Sigmoid colon (tissue), 4 donors: ENCODE data around the gene GPRC5B.

Source experiments
- EP300 ChIP-seq, 4 donors: sonication (generic); formaldehyde crosslinking; IDR thresholded peaks; one replicate each; pipeline ENCODE4 v1.6.1; 2017; ENCODE audit warnings: antibody characterized with exemption in 4 of 4
- TF ChIP-seq, protein P1 (sequence below), 4 experiments: fragments of 450-650 bp in 3 of 4; fragments of 200-600 bp in 1 of 4; IDR thresholded peaks; one replicate each; pipeline ENCODE4 v1.5.1; 2016 to 2019; ENCODE audit warnings: antibody characterized with exemption in 4 of 4, mild to moderate bottlenecking in 3 of 4, moderate library complexity in 2 of 4

DNA sequence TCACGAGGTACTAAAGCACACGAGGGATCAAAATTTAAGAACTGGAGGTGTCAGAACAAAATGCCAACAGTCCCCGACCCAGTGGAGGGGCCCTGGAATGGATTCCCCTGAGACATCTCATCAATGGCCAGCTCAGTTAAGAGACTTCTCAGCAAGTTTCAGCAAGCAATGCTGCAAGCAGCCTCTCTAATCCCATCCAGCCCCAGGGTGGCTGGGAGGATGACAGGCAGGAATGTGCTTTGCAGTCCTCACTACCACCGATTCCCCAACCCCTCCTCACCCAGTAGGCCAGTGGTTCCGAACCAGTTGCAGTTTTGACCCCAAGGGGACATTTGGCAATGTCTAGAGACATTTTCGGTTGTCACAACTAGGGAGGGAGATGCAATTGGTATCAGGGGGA, 8.7 kb downstream of the GPRC5B start:
- TF ChIP-seq, protein P1, sequence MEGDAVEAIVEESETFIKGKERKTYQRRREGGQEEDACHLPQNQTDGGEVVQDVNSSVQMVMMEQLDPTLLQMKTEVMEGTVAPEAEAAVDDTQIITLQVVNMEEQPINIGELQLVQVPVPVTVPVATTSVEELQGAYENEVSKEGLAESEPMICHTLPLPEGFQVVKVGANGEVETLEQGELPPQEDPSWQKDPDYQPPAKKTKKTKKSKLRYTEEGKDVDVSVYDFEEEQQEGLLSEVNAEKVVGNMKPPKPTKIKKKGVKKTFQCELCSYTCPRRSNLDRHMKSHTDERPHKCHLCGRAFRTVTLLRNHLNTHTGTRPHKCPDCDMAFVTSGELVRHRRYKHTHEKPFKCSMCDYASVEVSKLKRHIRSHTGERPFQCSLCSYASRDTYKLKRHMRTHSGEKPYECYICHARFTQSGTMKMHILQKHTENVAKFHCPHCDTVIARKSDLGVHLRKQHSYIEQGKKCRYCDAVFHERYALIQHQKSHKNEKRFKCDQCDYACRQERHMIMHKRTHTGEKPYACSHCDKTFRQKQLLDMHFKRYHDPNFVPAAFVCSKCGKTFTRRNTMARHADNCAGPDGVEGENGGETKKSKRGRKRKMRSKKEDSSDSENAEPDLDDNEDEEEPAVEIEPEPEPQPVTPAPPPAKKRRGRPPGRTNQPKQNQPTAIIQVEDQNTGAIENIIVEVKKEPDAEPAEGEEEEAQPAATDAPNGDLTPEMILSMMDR (IDR thresholded peaks at IDR 0.05): no peak
- TF ChIP-seq EP300 (IDR thresholded peaks at IDR 0.05): no peak
